Stimulated activated naive CD8-positive, alpha-beta T cell treated with anti-CD3 and anti-CD28 coated beads, Interleukin-15, amount 100 ng/mL, for 72 hours (primary cell): ENCODE data around the gene DLGAP1.
"Not testable (repeated sequence)": the region's sequence is repeated elsewhere in the genome, so short reads cannot be mapped to it uniquely, and the experiment has no call there.

ENCODE experiments used
- ATAC-seq: fragments of 150-1000 bp; cut with Tn5 transposase; 2 replicates; pipeline ENCODE4 v1.10.0; 2021; ENCODE audit warnings: mild to moderate bottlenecking, moderate library complexity
- DNase-seq, 2 donors: peaks; one replicate each; pipeline ENCODE4 v3.0.0; 2021 to 2022
- H3K27ac Mint-ChIP-seq, 2 donors: one replicate each; pipeline ENCODE4 v1.8.0; 2022; ENCODE audit warnings: mild to moderate bottlenecking in 2 of 2, mixed read lengths in 2 of 2, moderate library complexity in 2 of 2
- H3K27me3 Mint-ChIP-seq: one replicate; pipeline ENCODE4 v1.8.0; 2022; ENCODE audit warnings: mixed read lengths
- H3K4me1 Mint-ChIP-seq: one replicate; pipeline ENCODE4 v1.8.0; 2022; ENCODE audit warnings: mild to moderate bottlenecking, mixed read lengths
- H3K4me3 Mint-ChIP-seq, 2 donors: one replicate each; pipeline ENCODE4 v1.8.0; 2022; ENCODE audit warnings: mild to moderate bottlenecking in 2 of 2, mixed read lengths in 2 of 2, moderate library complexity in 1 of 2
- H3K9me3 Mint-ChIP-seq, 2 donors: one replicate each; pipeline ENCODE4 v1.8.0; 2022; ENCODE audit warnings: mixed read lengths in 2 of 2

DLGAP1 gene

DNA sequence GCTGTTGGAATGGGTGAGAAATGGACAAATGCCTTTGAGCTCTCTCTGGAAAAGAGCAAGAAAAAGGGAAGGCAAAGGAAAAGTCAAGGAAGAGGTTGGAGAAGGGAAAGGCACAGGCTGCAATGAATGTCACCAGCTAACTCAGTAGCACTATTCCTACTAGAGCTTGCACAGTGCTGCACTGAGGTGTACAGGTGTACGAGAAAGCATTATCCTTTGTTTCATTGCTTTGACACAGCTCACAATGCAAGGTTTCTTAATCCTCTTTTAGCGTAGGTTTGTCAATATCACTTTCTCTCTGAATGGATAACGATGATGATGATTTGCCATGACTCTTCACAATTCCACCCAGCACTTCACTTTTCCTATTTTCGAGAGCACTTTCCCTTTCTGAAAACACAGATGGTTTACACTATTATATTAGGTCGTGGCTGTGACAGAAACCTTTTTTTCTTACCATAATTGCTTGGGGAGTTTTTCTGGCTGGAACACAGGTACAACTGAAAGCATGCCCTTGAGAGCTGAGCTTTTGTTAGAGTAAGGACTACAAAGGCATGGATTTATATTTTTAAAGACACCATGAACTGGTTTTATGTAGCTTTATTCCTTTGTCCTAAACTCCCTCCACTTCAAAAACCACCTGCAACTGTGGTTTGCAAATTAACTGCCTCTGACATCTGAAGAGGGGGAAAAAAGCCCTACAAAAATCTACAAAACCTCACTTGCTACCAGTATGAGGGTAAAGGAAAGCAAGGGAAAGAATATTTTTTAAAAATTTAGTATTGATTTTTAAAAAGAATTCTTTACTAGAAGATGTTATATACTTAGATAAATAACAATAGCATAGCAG, 739.7 kb downstream of the DLGAP1 start:
- ATAC-seq (peak; percentile 54), DNase-seq (no peak)
- Mint-ChIP-seq H3K4me3 (no peak overlapping the region), H3K27me3 (peaks cover 5% of the 10 kb centered on the region), H3K9me3 (no peaks in the 10 kb centered on the region), H3K27ac (peak overlapping the region in 1 of 2 donors; percentile 70), H3K4me1 (peaks cover 10% of the 10 kb centered on the region)

DNA sequence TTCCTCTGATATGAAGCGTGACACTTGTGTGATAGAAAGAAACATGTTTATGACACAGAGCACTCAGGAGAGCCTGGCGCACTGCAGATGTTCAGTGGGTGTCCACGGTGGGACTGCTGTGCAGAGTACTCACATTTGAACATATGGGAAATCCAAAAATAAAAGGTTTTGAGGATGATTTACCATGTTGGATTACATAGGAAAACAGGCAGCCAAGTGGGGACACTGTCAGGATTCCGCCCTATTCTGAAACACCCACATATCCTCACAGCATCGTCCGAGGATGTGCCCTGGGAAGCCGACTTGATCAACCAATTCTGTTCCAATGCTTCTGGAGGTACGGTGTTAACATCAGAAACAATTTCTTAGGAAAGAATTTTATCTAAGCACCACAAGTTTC, 741.4 kb downstream of the DLGAP1 start:
- Mint-ChIP-seq H3K4me1 (peaks cover 10% of the 10 kb centered on the region), H3K27ac (no peak overlapping the region), H3K9me3 (no peaks in the 10 kb centered on the region), H3K4me3 (no peak overlapping the region), H3K27me3 (peaks cover 9% of the 10 kb centered on the region)
- no peak for ATAC-seq
- DNase-seq = no peak

DNA sequence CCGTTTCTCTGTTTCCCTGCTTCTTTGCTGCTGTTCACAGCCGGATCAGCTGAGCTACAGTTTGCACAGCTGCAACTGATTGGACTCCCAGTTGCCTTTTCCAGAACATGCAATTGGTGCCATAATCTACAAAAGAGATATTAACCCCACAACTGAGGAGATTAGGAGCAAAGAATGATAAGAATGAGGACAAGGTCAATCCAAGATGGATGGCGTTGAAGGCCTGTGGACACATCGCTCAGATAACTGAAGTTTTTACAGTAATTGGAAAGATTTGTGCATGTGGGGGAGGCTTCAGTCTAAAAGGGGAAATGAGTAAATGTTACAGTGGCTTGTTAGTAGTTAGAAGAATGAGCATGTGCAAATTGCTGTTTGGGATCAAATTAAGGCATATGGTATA, 741.9 kb downstream of the DLGAP1 start:
- peak overlapping the region in 1 of 2 donors; percentile 75 for H3K27ac Mint-ChIP-seq
- peaks cover 10% of the 10 kb centered on the region for H3K4me1 Mint-ChIP-seq
- ATAC-seq (no peak), DNase-seq (no peak)
- H3K4me3 Mint-ChIP-seq = no peak overlapping the region
- peaks cover 9% of the 10 kb centered on the region for H3K27me3 Mint-ChIP-seq
- H3K9me3 Mint-ChIP-seq = no peaks in the 10 kb centered on the region

DNA sequence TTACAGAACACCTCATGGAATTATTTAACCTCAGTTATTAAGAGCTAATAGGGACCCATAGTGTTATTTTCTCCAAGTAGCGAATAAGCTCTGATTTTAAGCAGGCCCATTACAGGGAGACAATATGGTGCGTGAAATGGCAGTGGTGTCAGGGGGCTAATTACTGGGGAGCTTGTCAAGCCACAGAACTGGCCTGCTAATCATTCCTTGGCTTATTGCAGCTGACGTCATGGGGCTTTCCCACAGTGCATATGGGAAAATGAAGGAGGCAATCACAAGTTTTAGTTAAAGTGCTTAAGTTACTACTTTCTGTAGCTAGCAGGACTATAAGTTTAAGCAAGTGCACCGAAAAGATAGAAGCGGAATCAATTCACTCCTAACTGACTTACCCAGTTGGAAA, 742.6 kb downstream of the DLGAP1 start:
- Mint-ChIP-seq H3K4me3 (no peak overlapping the region), H3K9me3 (no peaks in the 10 kb centered on the region), H3K27me3 (peaks cover 9% of the 10 kb centered on the region), H3K4me1 (peaks cover 10% of the 10 kb centered on the region), H3K27ac (no peak overlapping the region)
- DNase-seq = no peak
- ATAC-seq = no peak

DNA sequence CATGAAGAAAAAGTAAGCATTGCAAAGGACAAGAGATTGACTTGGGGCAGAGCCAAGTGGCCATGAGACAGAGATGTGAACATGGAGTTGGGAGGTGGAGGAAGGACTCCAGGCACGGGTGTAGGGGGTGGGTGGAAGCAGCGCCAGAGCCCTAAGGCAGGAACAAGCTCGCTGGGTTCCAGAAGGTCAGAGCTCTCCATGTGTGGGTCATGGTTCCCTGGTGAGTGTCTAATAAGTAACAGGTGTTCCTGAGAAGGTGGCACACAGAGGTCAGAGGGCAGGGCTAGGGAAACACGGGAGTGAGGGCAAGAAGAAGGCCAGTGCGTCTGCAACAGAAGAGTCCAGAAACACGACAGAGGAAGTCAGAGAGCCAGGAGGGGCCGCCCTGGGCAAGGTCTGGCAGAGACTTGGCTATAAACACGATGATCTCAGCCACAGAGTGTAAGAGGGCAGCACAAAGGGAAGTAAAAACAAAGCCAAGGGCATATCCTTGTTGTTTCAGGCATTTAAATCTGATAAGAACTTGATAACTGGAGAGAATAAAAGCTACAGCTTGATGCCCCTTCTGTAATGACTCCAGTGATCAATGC, 744.3 kb downstream of the DLGAP1 start:
- Mint-ChIP-seq H3K4me3 (no peak overlapping the region), H3K9me3 (no peaks in the 10 kb centered on the region), H3K4me1 (peaks cover 10% of the 10 kb centered on the region), H3K27ac (no peak overlapping the region), H3K27me3 (peaks cover 17% of the 10 kb centered on the region)
- no peak for DNase-seq
- ATAC-seq = no peak

DNA sequence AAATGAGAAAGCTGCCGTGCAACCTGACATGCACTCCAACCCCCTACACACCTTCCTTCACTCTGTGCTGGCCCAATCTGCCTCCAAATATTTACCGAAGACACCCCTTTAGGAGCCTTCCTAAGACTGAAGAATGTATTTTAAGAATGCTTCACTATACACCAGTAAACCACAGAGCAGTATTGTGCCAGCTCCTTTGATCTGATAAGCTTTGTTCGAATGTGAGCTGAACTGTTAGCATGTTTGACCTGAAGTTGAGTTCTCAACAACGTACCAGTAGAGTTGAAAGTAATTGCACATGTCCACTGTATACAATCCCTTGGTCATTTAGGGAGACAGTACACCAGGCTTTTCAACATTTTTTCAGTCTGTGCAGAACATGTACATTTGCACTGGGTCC, 745.9 kb downstream of the DLGAP1 start:
- DNase-seq = no peak
- Mint-ChIP-seq H3K4me3 (no peak overlapping the region), H3K27ac (no peak overlapping the region), H3K4me1 (no peaks in the 10 kb centered on the region), H3K27me3 (peaks cover 17% of the 10 kb centered on the region), H3K9me3 (no peaks in the 10 kb centered on the region)
- ATAC-seq = no peak

DNA sequence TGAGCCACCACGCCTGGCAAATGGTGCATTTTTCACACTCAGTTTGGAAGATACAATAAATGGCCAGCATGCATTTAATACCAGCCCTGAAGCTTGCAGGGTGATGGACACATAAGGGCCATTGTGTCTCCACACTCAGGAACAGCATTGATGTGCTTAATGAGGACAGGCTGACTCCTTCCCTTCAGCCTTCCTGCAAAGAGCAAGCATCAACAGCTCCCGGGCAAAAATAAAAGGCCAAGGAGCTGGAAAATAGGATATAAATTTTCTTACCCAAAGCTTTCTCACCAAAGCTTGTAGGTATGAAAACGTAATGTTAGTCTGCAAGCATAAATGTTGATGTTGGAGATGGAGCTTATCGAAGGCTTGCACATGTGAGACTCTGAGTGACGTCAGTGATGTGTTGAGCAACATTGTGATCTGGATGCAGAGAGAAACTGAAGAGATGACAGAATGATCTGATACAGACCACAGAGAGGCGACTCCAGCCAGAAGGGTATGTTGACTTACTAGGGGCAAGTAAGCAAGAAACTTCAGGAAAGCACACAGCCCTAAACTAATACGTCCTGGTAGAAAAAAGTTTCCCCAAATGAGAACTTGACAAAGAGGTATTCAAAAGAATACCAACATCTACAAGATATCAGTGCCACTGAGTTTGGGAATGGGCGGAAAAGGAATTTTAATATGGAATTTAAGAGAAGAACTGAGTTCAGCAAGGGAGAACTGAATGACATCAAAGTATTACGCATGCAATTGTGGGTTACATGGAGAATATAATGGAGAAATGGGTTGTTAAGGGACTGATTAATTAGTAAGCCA, 748.6 kb downstream of the DLGAP1 start:
- H3K4me3 Mint-ChIP-seq = no peak overlapping the region
- H3K27ac Mint-ChIP-seq = no peak overlapping the region
- H3K9me3 Mint-ChIP-seq = no peaks in the 10 kb centered on the region
- ATAC-seq (no peak), DNase-seq (no peak)
- peaks cover 41% of the 10 kb centered on the region for H3K27me3 Mint-ChIP-seq
- no peaks in the 10 kb centered on the region for H3K4me1 Mint-ChIP-seq

DNA sequence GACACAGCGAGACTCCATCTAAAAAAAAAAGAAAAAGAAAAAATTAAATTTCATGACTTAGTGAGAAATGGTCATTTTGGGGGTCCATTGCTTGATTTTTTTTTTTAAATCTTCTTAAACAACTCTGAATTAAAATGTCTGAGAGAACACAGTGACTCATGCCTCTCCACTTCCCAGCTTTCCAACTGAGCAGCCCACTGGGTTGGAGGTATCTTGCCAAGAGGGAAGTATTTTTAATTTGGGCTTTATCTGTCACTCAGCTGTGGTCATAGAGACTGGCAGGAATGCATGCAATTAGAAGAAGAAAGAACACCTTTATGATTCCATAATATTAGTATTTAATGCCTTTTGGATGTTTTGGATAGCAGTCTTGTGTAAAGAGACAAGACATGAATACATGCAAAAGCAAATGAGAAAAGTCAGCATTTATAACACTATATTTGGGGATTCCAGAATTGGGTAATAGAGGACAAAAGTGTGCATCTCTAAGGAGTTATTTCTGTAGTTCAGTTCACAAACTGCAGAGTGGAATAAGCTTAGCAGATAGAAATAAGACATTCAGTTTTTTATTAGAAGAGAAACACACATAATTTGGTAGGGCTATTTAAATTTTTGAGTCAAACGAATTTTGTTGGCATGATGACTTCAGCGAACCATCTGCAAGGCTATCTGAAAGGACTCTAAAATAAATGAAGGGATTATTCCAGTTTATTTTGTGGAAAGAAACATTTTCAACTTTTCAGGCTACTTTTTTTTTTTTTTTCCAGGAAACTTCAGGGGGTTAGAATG, 750.4 kb downstream of the DLGAP1 start:
- DNase-seq (no peak), ATAC-seq (no peak)
- Mint-ChIP-seq H3K27me3 (peaks cover 42% of the 10 kb centered on the region), H3K9me3 (no peaks in the 10 kb centered on the region), H3K27ac (no peak overlapping the region), H3K4me1 (no peaks in the 10 kb centered on the region), H3K4me3 (no peak overlapping the region)

DNA sequence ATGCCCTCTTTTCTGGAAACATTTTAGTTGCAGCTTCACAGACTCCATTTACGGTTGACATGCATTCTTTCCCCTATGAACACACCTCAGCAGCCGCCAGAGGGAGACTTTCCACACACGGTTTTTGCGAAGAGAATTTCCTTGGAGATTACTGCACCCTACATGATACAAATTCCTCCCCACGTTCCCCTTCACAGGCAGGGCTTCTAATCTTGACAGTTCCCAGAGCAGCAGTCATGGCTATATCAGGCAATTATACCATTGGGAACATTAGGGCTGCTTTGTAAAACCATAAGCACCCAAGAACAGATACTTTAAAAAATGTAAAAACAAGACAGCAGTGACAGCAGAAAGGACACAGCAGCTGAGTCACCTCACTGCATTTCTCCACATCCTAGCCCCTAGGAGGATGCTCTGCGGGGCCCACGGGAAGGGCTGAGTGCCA, 751.4 kb downstream of the DLGAP1 start:
- Mint-ChIP-seq H3K27ac (no peak overlapping the region), H3K4me3 (no peak overlapping the region), H3K9me3 (peaks cover 0 to 7% of the 10 kb centered on the region in 2 donors), H3K27me3 (peaks cover 50% of the 10 kb centered on the region), H3K4me1 (no peaks in the 10 kb centered on the region)
- DNase-seq (peak; percentile 8 to 15), ATAC-seq (no peak)

DNA sequence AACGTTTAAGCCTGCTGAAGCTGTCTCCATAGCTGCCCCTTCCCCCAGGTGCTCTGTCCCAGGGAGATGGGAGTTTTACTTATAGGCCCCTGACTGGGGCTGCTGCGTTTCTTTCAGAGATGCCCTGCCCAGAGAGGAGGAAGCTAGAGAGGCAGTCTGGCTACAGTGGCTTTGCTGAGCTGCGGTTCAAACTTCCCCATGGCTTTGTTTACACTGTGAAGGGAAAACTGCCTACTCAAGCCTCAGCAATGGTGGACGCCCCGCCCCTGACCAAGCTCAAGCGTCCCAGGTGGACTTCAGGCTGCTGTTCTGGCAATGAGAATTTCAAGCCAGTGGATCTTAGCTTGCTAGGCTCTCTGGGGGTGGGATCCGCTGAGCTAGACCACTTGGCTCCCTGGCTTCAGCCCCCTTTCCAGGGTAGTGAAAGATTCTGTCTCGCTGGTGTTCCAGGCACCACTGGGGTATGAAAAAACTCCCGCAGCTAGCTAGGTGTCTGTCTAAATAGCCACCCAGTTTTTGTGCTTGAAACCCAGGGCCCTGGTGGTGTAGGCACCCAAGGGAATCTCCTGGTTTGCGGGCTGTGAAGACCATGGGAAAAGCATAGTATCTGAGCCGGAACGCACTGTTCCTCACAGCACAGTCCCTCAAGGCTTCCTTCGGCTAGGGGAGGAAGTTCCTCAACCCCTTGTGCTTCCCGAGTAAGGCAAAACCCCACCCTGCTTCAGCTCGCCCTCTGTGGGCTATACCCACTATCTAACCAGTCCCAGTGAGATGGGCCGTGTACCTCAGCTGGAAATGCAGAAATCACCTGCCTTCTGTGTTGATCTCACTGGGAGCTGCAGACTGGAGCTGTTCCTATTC, 755.2 kb downstream of the DLGAP1 start:
- not testable (repeated sequence) for H3K27ac Mint-ChIP-seq, DNase-seq, H3K4me3 Mint-ChIP-seq, ATAC-seq, H3K4me1 Mint-ChIP-seq
- Mint-ChIP-seq H3K9me3 (peaks cover 0 to 16% of the 10 kb centered on the region in 2 donors), H3K27me3 (peaks cover 64% of the 10 kb centered on the region)

DNA sequence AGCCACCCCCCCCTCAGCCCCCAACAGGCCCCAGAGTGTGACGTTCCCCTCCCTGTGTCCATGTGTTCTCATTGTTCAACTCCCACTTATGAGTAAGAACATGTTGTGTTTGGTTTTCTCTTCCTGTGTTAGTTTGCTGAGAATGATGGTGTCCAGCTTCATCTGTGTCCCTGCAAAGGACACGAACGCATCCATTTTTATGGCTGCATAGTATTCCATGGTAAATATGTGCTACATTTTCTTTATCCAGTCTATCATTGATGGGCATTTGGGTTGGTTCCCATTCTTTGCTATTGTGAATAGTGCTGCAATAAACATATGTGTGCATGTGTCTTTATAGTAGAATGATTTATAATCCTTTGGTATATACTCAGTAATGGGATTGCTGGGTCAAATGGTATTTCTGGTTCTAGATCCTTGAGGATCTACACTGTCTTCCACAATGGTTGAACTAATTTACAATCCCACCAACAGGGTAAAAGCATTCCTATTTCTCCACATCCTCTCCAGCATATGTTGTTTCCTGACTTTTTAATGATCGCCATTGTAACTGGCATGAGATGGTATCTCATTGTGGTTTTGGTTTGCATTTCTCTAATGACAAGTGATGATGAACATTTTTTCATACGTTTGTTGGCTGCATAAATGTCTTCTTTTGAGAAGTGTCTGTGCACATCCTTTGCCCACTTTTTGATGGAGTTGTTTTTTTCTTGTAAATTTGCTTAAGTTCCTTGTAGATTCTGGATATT, 760.9 kb downstream of the DLGAP1 start:
- peaks cover 0 to 13% of the 10 kb centered on the region in 2 donors for H3K9me3 Mint-ChIP-seq
- ATAC-seq, H3K4me1 Mint-ChIP-seq, H3K27ac Mint-ChIP-seq, DNase-seq, H3K4me3 Mint-ChIP-seq: not testable (repeated sequence)
- H3K27me3 Mint-ChIP-seq = peaks cover 25% of the 10 kb centered on the region

DNA sequence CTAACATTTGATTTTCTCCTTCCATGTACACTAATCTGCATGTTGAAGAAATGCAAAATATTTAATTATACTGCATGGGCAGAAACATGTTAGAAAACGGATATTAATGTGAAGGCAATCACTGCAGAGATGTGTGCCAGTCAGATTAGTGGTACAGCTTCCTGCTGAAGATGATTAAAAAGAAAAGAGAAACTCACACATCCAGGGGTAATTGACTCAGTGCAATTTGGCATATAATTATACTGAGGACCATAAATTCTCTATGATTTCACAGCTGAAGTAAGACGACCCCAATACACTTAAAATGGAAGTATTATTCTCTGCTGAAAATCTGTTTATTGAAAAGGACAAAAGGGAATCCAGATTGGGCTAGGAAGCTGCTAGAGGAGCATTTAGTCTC, 761.7 kb downstream of the DLGAP1 start:
- Mint-ChIP-seq H3K27ac (no peak overlapping the region), H3K4me1 (no peaks in the 10 kb centered on the region), H3K9me3 (peaks cover 0 to 7% of the 10 kb centered on the region in 2 donors), H3K4me3 (no peak overlapping the region), H3K27me3 (peaks cover 22% of the 10 kb centered on the region)
- ATAC-seq (peak; percentile 50), DNase-seq (no peak)

DNA sequence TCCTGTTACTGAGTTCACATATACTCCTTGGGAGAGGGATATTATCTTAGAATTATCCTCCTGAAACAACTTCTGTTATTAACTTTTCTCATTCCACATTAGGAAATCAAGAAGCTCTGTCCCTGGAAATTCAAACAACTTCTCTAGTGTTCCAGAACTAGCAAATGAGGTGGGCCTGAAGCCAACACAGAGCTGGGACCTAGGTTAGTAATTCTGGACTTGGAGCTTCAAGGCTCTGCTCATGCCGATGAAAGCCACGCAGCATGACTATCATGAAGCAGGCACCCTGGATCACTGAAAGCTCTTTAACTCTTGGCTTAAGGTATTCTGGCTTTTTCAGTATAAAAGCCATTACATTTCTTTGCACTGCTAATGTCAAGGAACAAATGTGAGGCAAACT, 762.4 kb downstream of the DLGAP1 start:
- DNase-seq (no peak), ATAC-seq (no peak)
- H3K4me3 Mint-ChIP-seq = no peak overlapping the region
- peaks cover 0 to 7% of the 10 kb centered on the region in 2 donors for H3K9me3 Mint-ChIP-seq
- no peaks in the 10 kb centered on the region for H3K4me1 Mint-ChIP-seq
- H3K27ac Mint-ChIP-seq = no peak overlapping the region
- peaks cover 16% of the 10 kb centered on the region for H3K27me3 Mint-ChIP-seq

DNA sequence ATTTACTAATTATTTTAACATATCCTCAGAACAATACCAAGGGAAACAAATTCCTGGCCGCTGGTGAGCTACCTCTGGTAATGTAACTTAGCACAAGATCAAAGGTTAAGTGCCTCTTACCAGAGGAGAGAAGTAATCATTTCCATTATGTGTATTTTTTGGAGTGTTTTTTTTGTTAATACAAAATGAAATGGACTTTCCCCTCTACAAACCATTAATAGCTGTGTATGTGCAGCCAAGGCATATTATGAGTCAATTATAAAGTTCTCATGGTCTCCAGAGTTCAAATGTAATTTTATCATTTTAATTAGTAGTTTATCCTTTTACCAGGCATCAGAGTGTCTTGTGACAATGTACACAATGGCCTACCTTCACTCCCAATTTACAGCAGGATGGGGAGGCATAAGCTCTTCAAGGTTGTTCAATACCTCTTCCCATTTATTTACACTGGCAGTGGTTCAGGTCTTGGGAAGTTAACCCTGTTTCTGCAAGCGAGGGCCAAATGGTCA, 762.9 kb downstream of the DLGAP1 start:
- Mint-ChIP-seq H3K9me3 (peaks cover 0 to 5% of the 10 kb centered on the region in 2 donors), H3K27ac (no peak overlapping the region), H3K4me1 (no peaks in the 10 kb centered on the region), H3K4me3 (no peak overlapping the region), H3K27me3 (peaks cover 11% of the 10 kb centered on the region)
- DNase-seq (no peak), ATAC-seq (no peak)
